HG03439 (cell line): ENCODE measurements around the gene NGF.

Source experiments
- ATAC-seq: cut with Tn5 transposase; IDR thresholded peaks from one replicate; pipeline ENCODE4 v1.9.1; 2021; ENCODE audit warnings: mild to moderate bottlenecking, moderate library complexity; ENCODE audit not compliant: unreplicated experiment

The NGF gene

DNA sequence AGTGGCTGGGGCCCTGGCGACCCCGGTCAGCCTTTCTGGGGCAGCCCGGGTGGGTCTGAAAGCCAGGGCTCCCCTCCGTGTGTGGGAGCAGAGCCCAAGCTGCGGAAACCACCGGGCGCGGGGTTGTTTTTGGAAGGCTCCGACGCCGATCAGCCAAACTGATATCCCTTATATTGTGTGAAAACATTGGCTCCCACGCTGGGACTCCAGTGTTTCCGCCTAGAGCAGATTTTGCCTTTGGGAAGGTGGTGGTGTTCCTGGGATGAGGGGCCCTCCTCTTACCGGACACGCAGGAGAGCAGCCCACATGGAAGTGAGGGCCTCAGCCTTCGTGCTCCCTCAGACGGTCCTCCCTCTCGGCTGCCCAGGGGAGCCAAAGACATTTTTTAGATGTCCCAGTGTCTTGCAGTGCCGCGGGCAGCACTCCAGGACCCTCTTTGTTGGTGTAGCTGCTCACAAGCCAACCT is 54.3 kb downstream of the NGF start:
- ATAC-seq, result no peak

DNA sequence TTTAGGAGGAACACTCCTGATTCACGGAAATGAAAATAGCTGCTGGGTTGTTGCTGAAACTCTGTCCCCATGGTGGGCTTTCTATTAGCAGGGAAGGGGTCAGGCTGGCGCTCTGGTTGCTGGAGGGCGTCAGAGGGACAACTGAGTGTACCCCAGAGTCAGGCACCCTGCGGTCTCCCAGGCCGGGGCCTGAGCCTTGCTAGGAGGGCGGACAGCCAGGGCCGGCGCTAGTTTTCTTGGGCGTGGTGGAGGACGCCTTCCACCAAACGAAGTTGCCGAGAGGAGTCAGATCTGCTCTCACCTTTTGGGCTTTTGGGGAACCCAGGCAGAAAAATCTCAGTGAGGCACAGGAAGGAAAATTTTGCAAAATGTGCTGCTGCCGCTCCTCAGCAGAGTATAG is 54.8 kb downstream of the NGF start:
- ATAC-seq, result no peak

DNA sequence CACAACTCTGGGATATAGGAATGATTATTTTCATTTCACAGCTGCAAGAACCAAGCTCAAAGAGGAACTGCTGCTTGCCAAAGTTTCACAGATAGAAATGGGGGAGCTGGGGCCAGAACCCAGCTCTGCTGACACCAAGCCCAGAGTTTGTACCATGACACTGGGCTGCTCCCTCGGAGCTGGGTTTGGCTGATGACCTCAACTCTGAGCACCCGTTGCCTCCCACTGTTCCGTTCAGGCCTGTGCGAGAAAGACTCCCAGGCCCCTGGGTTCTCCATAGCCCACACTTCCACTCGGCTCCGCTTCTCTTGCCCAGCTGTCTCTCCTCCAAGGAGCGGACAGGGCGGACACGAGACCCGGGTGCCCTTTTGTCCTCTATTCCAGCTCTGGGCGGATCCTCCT is 55.2 kb downstream of the NGF start:
- ATAC-seq, result no peak

DNA sequence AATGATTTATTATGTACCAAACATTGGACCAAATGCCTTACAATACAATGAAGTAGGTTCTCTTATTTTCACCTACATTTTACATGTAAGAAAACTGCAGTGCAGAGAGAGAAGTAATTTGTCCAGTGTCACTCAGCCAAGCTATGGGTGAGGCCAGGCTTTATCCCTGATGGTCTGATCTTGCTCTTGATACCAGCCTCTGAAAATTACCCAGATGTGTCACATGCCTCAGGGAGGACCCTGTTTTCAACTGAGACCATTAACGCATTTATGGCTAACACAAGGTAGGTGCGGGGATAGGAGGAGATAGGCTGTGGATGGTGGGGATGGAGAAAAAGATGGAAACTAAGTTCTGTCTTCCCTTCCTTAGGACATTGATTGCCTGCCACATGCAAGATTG is 56.9 kb downstream of the NGF start:
- ATAC-seq, result no peak

DNA sequence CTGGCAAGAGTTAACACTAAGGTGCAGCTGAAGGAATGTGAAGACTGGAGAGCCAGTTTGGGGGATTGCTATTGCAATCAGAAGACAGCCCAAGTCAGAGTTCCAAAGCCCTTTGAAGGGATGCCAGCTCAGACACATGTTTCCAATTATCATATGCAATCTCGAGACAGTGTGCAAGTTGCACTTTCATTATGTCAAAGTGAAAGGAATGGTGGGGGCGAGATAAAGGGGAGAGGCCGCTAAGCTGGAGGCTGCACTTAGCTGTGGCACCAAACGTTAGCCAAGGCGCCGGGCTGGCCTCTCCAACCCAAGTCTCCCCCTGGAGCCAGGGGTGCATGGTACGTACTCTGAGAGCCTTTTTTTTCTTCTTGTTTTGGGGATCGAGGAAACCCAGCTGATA is 58.0 kb downstream of the NGF start:
- no peak for ATAC-seq

DNA sequence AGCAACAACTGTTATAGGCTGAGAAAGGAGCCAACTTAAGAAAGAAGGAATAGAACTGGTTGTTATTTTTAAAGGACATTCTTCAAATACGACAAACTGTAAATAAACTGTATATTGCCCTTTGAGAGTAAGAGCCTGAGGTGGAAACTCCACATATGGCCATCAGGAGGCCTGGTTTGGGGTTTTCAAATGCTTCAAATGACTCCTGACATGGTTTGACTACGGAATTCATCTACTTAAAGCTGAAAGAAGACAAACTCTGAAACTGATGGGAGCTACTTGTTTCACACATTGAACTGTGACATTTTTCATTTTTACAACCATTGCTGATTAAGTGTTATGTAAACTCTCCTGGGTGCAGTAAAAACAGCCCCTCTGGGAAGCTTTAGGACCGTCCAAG is 59.8 kb downstream of the NGF start:
- no peak for ATAC-seq

DNA sequence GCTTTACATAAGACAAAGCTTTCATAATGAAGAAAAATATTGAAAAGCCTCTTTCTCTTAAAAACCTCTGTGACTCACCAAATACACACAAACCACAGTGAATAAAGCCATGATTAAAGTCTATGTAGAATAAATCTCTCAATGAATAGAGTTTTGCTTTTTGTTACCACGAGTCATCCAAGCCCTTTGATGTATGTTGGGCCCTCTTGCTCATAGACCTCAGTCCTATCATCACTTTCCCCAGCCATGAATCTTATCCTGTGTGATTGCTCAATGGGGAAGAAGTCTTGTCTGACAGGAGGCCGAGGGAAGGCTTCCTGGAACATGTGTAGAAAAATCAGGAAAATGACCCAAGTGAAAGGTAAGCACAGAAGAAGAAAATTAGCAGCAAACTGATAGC is 60.8 kb downstream of the NGF start:
- ATAC-seq, result no peak

DNA sequence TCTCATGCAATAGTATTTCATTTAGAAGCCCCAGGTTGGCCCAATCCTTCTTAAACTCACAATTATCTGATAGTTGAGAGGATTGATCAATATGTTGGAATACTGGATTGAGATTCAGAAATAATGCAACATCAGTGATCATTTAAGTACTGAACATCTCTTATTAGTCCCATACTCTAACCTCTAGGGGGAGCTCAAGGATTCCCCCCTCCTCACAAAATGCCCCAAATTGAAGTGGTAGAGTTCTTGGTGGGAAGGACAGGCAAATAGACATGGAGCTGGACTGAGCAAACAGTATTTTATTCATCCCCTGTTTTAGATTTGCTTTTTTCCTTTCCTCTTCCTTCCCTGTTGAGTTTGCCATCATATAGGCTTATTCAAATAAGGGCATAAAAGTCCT is 62.8 kb downstream of the NGF start:
- no peak for ATAC-seq

DNA sequence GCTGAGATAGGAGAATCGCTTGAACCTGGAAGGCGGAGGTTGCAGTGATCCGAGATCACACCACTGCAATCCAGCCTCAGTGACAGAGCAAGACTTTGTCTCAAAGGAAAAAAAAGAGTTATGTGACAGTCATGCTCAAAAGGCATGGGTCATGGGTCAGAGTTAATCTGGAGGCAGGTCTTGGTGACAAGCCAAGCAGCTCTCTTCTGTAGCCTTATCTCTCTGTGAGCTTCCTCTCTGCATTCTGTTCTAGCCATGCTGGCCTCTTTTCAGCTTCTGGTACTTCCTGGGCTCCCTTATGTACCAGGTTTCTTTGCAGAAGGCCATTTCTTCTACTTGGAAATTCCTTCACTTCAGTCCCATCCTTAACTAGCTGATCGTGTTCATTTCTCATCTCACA is 63.6 kb downstream of the NGF start:
- no peak for ATAC-seq

DNA sequence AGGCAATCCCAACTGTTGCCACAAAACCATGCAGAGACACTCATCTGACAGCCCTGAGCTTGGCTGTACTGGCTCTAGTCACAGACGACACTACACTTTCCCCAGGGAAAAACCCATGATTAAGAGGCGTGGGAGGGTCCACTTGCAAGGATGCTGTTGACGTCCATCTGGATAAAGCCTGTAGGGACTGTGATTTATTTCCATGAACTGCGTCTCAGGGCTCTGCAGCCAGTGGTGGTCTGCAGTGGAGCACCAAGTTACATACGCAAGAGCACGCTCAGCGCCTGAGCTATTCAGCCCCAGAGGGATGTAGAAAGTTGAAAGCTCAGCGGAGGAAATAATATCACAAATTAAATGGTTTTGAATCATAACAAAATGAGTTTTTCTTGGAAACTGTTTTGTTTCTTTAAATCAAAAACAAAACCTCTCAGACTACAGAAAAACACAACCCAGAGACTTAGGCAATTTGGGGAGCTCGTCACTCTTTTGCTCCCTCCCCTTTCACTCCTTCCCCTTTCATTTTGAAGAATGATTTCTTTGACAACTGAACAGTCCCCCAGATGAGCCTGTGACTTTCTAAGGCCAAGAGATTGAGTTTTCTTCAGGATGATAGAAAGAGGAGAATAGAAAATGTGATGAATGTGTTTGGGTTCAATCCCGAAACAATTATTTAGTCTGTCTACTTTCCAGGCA is 71.2 kb downstream of the NGF start:
- no peak for ATAC-seq

DNA sequence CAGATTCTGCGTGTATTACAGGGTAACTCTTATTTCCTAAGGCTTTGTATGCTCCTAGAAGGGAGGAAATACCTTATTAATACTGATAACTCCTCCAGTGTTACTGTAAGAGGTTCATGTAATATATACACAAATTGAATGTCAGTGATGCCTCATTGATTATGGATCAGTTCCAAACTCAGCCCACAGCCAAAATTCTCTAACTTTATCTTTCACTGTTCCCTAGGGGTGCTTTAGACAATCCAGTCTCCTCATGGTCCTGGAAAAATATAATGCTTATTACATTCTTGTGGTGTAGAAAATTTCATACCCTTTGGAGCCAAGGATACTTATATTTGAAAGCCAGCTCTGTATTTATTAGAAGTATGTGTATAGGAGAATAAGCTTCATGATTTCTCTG is 73.0 kb downstream of the NGF start:
- ATAC-seq, result no peak

DNA sequence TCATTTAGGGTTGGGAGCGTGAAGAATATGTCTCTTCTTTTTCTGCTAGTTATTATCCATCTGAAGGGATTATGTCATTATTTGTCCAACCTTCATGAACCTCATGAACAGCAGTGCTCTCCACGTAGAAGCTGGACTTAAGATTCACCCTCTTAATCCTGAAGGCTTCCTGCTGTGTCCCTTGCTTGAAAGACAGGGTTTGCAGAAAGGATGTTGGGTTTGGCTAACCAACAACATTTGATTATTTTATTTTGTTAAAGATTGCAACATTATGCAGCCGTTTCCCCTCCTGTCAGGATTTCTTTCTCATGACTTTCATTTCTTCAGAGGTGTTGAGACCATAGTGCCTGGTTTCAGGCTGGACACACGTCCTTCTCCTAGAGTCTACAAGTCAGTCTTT is 75.2 kb downstream of the NGF start:
- ATAC-seq, result no peak

DNA sequence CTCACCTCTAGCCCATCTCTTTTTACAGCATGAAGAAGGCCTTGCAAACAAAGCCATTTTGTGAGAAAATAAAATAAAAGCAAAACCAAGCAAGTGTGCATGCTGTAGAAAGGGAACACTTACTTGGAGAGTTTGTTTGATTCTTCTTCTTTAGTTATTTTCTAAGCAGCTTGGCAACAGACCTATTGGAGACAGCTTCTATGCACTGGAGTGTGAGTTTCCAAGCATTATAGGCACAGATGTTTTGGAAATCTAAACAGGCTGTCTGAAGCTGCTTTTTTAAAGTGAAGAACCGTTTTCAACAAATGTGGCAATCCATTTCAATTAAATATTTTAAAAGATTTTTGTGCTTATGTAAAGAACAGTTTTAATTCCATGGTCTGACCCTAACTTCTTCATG is 76.6 kb downstream of the NGF start:
- ATAC-seq, result no peak

DNA sequence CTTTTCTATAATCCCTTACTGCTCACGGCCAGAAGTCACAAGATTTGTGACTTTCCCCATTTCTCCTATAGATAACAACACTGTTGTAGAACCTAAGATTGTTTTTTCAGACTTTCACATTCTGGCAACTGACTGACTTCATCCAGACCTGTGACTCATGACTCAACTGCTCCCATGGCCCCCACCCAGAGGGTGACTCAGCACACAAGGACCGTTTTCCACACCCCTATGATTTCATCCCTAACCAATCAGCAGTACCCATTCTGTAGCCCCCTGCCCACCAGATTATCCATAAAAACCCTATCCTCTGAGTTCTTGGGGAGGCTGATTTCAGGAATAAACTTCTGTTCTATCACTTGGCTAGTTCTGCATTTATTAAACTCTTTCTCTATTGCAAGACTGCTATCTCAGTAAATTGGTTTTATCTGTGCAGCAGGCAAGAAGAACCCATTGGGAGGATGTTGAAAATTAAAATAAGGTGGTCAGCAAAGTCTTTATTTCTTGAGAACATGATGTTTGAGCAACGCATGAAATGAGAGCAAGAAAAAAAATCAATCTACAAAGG is 79.7 kb downstream of the NGF start:
- ATAC-seq, result no peak

DNA sequence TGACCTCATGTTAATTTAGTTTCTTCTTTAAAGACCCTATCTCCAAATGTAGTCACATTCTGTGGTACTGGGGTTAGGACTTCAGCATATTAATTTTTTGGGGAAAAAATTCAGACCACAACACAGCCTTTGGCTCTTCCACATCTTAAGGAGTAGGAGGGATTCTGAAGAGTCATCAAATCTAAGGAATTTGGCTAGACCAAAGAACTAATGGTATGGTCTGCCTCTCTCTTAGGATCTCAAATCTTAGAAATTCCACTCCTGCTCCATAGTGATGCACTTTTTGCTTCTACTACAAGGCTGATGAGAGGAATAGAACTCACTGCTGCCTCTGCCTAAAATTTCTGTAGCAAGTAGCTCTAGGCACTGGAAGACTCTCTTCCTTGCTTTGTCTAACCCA is 80.5 kb downstream of the NGF start:
- ATAC-seq, result no peak

DNA sequence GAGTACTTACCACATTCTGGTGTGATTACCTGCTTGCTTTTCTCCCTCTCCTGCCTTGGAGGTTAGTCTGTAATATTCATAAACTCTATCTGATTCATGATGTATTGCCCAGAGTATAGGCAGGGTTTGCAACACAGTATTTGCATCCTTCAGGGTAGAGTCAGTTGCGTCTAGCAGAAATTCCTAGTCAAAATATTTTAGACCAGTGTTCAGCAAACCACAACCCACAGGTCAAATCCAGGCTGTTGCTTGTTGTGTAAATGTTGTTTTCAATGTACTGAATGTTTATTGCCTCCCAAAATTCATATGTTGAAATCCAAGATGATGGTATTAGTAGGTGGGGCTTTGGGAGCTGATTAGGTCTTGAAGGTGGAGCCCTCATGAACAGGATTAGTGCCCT is 82.9 kb downstream of the NGF start:
- no peak for ATAC-seq

DNA sequence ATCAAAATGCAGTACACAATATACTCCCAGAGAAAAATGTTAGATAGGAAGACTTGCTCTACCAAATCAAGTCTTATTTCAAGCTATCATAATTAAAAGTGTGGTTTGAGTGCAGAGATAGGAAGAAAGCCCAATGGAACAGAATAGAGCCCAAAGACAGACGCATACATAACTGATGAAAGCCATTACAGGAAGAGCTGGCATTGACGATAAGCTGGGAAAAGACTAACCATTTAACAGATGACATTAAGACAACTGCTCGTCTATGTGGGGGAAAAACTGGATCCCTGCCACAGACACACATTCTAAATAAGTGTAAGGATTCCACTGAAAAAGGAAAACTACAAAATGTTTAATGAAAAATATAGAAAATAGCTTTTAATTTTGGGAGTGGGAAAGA is 85.5 kb downstream of the NGF start:
- no peak for ATAC-seq

DNA sequence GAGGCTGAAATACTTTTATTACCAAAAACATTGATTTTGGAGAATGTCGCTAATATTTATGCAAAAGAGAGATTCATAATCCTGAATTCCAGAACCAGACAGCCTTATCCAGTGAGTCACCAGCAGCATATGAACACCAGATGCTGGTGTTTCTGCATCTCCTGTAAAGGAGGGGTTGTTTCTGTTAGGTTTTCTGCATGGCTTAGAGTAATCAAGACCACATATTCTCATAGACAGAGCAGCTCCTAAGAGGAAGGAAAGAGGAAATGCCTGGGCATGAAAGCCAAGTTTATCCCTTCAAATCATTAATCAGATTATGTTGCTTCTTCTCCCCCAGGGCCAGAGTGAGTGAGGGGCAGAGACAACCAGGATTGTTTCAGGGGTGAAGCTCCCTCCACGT is 86.2 kb downstream of the NGF start:
- ATAC-seq, result no peak

DNA sequence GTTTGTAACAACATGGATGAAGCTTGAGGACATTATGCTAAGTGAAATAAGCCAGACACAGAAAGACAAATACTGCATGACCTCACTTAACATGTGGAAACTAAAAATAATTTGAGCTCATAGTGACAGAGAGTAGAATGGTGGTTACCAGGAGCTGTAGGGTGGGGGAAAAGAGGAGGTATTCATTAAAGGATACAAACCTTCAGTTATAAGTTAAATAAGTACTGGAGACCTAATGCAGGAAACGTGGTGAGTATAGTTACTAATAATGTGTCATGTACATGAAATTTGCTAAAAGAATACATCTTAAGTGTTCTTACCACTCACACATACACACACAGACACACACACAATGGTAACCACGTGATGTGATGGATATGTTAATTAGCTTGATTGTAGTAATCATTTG is 86.7 kb downstream of the NGF start:
- ATAC-seq, result no peak

DNA sequence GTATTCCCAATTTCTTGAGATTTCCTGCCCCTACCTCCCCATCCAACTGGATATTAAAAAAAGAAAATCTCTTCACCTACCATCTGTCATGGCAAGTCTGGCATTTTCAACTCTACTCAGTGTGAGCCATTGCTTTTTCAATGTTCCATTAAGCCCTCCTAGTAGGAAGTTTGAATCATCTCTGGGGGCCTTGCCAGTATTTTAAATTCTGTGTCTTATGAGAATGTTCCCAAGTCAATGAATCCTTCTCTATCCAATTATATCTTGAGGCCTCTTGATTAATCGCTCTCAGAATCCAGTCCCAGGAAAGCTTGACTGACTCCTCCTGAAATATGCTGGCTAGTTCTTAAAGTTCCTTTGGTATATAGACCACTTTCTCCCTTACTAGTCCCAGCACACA is 91.5 kb downstream of the NGF start:
- ATAC-seq, result no peak

DNA sequence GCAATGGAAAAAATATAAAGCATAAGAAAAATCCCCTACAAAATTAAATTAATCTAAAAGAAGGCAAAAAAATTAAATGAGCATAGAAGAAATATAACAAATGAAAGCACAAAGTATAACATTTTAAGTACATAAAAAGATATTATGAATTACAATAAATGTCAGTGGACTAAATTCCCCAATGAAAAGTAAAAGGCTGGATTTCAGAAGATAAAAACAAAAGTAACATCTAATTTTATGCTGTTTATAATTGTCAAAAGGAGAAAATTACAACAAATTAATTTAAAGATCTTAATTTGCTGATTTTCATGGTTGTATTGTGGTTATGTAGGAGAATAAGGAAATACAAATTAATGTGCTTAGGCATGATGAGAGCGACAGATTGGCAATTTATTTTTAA is 92.8 kb downstream of the NGF start:
- ATAC-seq, result no peak

DNA sequence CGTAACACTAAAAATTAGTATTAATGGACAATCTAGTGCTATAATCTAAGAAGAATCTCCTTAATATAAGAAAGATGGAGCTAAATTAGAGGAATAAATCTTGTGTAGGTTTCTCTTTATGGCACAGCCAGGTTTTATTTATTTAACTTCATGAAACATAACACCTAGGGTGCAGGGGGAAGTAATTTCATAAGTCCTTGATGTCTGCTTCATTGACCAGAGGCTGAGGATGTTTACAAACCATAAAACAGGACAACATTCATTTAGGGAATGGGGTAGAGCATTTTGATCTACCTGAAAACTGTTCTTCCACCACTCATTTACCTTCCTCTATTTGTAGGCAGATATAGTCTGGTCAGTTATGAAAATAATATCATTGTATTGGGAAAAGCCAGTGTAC is 95.5 kb downstream of the NGF start:
- ATAC-seq, result no peak

DNA sequence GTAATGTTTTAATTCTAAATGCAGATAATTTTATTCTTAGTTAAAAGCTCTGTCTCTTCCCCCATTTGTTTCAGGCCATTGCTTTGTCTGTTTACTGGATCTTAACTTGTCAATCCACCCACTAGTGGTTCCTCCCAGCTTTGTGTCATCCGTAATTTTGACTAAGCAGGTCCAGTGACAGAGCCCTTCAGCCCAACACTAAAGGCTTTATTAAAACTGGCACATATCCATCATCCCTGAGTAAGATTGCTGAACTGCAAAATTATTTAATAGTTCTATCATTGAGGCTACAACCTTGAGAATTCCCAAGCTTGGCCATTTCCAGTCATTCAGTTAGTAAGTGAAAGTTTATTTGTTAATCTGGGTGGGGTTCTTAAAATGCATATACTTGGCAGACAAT is 96.7 kb downstream of the NGF start:
- ATAC-seq, result no peak
